GM13977 (cell line): ENCODE results near the gene ARID5B.

Experiments used
- DNase-seq: peaks from one replicate; pipeline ENCODE4 v3.0.0; 2012; ENCODE audit warnings: low spot score
- CTCF ChIP-seq: IDR thresholded peaks from 2 replicates; pipeline ENCODE4 v1.5.1; 2012; ENCODE audit warnings: mild to moderate bottlenecking, control low read depth; ENCODE audit not compliant: insufficient read depth; ENCODE audit errors: extremely low read depth, missing control alignments
- in situ Hi-C: fragments of 300-500 bp; cut with MboI; formaldehyde crosslinking; loops from one replicate; pipeline ENCODE4 v1.12.0; 2022; ENCODE audit warnings: low sequenced_read_pairs, low pct_unique_long_range_greater_than_20kb, mixed read lengths, inconsistent platforms; ENCODE audit not compliant: unreplicated experiment

ARID5B gene

GRCh38 chr10:62031507-62031906 is 130.0 kb downstream of the ARID5B start:
- no peak for TF ChIP-seq CTCF
- in situ Hi-C loops, result no loop called here
- no peak for DNase-seq

GRCh38 chr10:62033125-62033524 is 131.6 kb downstream of the ARID5B start:
- DNase-seq, result no peak
- TF ChIP-seq CTCF, result no peak
- in situ Hi-C loops, result no loop called here

GRCh38 chr10:62034096-62034640 is 132.7 kb downstream of the ARID5B start:
- in situ Hi-C loops, result no loop called here
- TF ChIP-seq CTCF, result no peak
- DNase-seq, result no peak

- no peak for TF ChIP-seq CTCF
- in situ Hi-C loops, result no loop called here
- DNase-seq, result no peak
Measured at GRCh38 chr10:62036186-62037081, 134.9 kb downstream of the ARID5B start.

GRCh38 chr10:62037166-62037831 is 135.8 kb downstream of the ARID5B start:
- DNase-seq, result no peak
- no peak for TF ChIP-seq CTCF
- in situ Hi-C loops, result no loop called here

GRCh38 chr10:62037890-62038608 is 136.6 kb downstream of the ARID5B start:
- DNase-seq, result no peak
- in situ Hi-C loops, result no loop called here
- TF ChIP-seq CTCF, result no peak
